ENCODE measurements around the gene RALGPS1. TPM values are rescaled to one million over a fixed set of nuclear protein-coding genes. Genes with fewer than 3 reads are reported as not detected.

RALGPS1 gene
- total RNA-seq, 1 experiment from 2014 or later, result 6.4 TPM

DNA sequence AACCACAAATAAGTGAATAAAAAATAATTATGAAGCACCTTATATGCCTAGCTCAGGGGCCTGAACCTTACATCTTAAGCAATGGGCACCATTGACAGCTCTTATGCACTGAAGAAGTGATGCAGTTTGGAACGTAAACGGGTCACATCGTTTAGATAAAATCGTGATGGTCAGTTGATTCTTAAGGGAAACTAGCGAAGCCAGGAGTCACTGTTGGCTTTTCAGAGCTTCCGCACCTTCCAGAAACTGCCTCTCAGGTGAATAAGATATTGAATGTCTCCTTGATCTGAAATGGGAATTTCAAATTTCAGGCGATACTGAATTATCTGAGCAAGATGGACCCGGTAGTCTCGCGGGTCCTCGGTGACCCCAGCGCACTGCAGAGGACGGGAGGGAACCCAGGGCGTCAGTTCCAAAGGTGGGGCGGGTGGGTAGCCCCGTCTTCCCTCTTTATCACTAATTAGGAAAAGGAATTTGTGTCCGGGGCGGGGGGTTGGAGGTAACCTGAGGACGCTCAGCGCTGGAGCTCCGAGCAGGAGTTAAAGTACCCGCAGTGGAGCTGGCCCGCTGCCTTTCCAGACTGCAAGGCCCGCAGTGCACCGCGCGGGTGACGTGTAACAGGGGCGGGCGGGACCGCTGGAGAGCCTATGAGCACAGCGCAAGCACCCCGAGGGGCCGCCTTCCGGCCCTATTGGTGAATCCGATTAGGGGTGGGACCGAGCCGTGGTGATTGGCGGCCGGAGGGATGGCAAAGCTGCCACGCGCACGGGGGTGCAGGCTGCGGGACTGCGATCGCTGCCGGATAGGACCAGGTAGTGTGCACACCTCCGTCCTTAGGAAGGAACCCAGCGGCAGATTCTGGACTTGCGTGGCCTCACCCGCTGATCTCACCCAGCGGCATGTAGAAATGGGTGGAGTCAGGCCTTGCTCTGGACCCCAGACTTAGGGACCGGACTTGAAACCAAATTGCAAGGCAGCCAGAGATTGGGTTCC is 330.3 kb downstream of the RALGPS1 start:
- H3K4me3 ChIP-seq (ENCODE audit: insufficient read depth, low read depth, low read length), result peak overlapping the region; percentile 76
- DNase-seq, result peak; percentile 96

DNA sequence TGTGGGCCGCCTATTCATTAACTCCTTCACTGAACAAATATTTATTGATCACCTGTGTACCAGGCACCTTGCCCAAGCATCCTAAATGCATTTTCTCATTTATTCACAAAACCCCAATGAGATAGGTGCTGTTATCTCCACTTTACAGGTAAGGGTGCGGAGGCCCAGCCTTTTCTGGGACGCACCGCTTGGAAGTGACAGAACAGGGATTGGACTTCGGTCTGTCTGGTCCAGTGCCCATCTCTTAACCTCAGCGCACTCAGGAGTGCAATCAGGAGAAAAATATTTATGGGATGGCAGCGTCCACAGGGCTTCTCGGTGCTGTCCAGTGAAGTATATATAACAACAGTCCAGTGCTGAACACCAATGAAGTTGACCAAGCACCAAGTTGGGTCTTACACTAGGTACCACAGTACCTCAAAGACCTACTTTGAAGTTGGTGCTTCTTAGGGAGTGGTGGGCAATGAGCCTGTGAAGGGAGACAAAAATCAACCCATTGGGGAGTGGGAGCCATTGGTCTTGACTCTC is 331.1 kb downstream of the RALGPS1 start:
- H3K27me3 ChIP-seq (ENCODE audit: control insufficient read depth, insufficient read depth, low read length), result no peaks in the 10 kb centered on the region
- no peaks in the 10 kb centered on the region for H3K36me3 ChIP-seq (replicated peaks; ENCODE audit: control insufficient read depth, insufficient read depth, low read length)
- no peak for DNase-seq
- H3K4me3 ChIP-seq (ENCODE audit: insufficient read depth, low read depth, low read length), result peak overlapping the region; percentile 76

More for the DNA sequence above, 330.3 kb downstream of the RALGPS1 start:
- Histone ChIP-seq H3K27me3 (ENCODE audit: control insufficient read depth, insufficient read depth, low read length) (no peaks in the 10 kb centered on the region), H3K36me3 (replicated peaks; ENCODE audit: control insufficient read depth, insufficient read depth, low read length) (no peaks in the 10 kb centered on the region)

DNA sequence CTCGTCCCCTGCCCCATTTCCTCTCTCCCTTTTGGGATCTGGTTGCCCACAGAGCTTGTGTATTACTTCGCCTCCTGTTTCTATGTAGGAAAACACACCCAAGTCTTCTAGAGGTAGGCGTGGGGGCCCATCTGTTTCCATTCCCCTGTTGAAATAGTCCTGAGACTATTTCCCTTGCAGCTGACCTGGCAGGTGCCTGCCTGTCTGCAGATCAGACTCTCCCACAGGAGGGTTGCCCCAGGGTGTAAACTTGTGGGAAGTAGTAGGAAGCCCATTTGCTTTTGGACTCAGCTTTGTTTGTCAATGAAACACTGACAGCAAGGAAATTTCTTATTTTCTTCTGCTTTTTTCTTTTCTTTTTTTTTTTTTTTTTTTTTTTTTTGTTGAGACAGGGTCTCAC is 333.7 kb downstream of the RALGPS1 start:
- no peak overlapping the region for H3K4me3 ChIP-seq (ENCODE audit: insufficient read depth, low read depth, low read length)
- DNase-seq, result no peak
- no peaks in the 10 kb centered on the region for H3K36me3 ChIP-seq (replicated peaks; ENCODE audit: control insufficient read depth, insufficient read depth, low read length)
- H3K27me3 ChIP-seq (ENCODE audit: control insufficient read depth, insufficient read depth, low read length), result no peaks in the 10 kb centered on the region

DNA sequence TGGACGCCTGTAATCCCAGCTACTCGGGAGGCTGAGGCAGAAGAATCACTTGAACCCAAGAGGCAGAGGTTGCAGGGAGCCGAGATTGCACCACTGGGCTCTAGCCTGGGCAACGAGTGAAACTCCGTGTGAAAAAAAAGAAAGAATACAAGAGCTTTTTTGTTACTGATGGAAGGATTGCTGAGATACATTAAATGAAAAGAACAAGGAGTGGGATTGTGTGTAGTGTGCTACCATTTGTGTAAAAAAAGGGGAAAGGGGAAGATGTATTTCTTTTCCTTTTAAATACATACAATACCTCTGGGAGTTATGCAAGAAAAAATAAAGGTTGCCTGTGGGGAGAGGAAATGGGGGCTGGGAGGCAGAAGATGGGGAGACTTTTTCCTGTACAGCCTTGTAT is 335.3 kb downstream of the RALGPS1 start:
- Histone ChIP-seq H3K4me3 (ENCODE audit: insufficient read depth, low read depth, low read length) (no peak overlapping the region), H3K27me3 (ENCODE audit: control insufficient read depth, insufficient read depth, low read length) (no peaks in the 10 kb centered on the region), H3K36me3 (replicated peaks; ENCODE audit: control insufficient read depth, insufficient read depth, low read length) (no peaks in the 10 kb centered on the region)
- no peak for DNase-seq

DNA sequence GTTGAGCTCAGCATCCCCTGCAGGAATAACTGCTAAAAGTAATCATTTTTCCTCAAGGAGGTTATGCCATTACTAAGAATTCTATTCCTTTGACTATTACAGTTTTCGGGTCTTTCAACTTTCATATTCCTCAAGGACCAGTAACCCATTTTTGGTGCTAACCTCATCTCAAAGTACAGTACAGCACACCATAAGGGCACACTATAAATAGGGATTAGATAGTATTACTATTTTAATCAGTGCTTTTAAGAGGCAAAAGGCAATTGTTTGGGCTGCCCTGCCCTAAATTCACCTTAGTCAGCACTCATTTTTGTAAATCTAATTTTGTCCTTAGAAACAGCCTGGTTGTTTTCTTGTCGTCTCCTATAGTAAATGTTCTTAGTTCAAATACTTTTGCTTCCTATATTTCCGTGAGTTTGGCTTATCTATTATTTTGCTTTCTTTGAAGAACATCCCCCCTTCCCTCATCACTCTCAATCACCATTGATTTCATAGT is 336.4 kb downstream of the RALGPS1 start:
- H3K4me3 ChIP-seq (ENCODE audit: insufficient read depth, low read depth, low read length), result no peak overlapping the region
- H3K36me3 ChIP-seq (replicated peaks; ENCODE audit: control insufficient read depth, insufficient read depth, low read length), result no peaks in the 10 kb centered on the region
- H3K27me3 ChIP-seq (ENCODE audit: control insufficient read depth, insufficient read depth, low read length), result no peaks in the 10 kb centered on the region
- DNase-seq, result no peak

DNA sequence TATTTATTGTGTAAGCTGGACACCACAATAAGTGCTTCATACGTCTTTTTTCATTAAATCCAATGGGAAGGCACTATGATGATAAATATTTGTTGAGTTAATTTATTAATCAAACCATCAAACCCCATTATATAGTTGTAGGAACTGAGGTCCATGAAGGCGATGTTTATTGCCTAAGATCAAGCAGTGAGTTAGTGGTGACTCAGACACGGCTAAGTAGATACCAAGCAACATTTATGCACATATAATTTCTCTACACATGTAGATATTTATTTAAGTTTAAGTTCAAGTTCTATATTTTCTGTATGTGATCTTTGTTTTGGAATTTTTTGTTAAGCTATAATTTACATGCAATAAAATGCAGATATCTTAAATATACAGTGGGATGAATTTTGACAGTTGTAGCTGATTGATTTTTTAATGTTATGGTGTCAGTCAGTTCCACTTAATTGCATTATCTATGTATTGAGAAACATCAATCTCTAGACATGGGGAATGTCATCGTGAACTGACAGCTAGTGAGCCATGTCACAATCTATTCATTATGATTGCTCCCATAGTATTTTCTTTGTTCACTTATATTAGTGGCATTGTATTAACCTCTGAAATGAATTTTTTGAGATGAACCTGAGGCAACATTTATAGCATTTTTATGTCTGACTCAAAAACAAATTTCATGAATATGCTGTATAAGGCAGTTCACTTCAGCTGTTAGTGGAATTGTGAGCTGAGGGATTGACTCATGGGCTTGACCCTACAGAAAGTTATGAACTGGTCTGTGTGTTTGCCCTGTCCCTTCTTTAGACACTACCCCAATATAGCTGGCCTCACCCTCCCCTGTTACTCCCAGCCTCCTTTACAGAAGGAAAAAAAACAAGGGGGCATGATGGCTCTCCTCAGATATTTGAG is 338.1 kb downstream of the RALGPS1 start:
- Histone ChIP-seq H3K4me3 (ENCODE audit: insufficient read depth, low read depth, low read length) (no peak overlapping the region), H3K27me3 (ENCODE audit: control insufficient read depth, insufficient read depth, low read length) (no peaks in the 10 kb centered on the region), H3K36me3 (replicated peaks; ENCODE audit: control insufficient read depth, insufficient read depth, low read length) (no peaks in the 10 kb centered on the region)
- no peak for DNase-seq

DNA sequence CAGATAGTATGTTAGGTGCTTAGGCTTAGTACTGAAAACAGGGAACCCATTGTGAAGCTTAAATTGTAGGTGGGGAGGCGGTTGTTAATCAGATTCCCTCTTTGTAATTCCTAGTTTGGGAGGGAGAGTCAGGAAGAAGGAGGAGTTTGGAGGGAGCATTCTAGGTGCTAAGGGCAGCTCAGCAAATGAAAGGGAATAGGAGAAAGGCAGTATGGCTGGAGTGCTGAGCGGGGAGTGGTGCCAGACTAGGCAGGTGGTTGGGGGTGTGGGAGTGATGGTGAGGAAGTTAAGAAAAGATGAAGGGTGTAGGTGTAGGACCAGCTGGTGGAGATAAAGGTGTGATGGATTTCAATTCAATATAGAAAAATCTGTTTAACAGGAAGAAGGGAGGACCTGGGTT is 338.9 kb downstream of the RALGPS1 start:
- peak; percentile 38 for DNase-seq
- H3K4me3 ChIP-seq (ENCODE audit: insufficient read depth, low read depth, low read length), result no peak overlapping the region
- H3K36me3 ChIP-seq (replicated peaks; ENCODE audit: control insufficient read depth, insufficient read depth, low read length), result no peaks in the 10 kb centered on the region
- H3K27me3 ChIP-seq (ENCODE audit: control insufficient read depth, insufficient read depth, low read length), result no peaks in the 10 kb centered on the region

DNA sequence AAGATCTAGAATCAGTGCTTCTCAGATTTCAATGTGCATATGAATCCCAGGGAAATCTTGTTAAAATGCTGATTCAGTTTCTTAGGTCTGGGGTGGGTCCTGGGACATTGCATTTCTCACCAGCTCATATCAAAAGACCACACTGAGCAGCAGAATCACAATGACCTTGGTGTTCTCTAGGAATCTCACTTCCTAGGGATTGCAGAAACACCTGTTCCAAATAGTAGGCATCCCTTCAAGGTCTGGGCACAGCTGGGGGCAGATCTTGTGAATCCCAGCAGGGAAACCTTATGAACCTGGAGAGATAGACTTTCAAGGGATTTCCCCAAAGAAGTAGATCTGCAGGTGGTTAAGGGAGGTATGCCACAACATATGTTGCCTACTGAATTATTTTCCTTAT is 341.1 kb downstream of the RALGPS1 start:
- Histone ChIP-seq H3K36me3 (replicated peaks; ENCODE audit: control insufficient read depth, insufficient read depth, low read length) (no peaks in the 10 kb centered on the region), H3K27me3 (ENCODE audit: control insufficient read depth, insufficient read depth, low read length) (no peaks in the 10 kb centered on the region), H3K4me3 (ENCODE audit: insufficient read depth, low read depth, low read length) (no peak overlapping the region)
- no peak for DNase-seq

DNA sequence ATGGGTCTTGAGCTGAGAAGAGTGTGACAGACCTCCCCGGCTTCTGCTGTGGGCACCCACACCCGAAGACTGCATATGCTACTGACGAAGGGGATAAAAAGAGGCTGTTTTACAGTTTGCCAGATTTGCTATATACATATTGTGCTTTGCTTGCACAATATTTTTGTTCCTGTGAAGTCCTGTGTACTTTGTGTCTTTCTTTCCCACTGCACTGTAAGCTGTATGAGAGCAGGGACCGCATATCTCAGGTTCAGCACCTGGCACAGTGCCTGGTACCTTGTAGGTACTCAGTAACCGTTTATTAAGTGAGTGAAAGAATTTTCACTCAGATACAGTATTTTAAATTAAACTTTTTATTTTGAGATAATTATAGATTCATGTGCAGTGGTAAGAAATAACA is 341.7 kb downstream of the RALGPS1 start:
- Histone ChIP-seq H3K4me3 (ENCODE audit: insufficient read depth, low read depth, low read length) (no peak overlapping the region), H3K36me3 (replicated peaks; ENCODE audit: control insufficient read depth, insufficient read depth, low read length) (no peaks in the 10 kb centered on the region), H3K27me3 (ENCODE audit: control insufficient read depth, insufficient read depth, low read length) (no peaks in the 10 kb centered on the region)
- DNase-seq, result no peak

DNA sequence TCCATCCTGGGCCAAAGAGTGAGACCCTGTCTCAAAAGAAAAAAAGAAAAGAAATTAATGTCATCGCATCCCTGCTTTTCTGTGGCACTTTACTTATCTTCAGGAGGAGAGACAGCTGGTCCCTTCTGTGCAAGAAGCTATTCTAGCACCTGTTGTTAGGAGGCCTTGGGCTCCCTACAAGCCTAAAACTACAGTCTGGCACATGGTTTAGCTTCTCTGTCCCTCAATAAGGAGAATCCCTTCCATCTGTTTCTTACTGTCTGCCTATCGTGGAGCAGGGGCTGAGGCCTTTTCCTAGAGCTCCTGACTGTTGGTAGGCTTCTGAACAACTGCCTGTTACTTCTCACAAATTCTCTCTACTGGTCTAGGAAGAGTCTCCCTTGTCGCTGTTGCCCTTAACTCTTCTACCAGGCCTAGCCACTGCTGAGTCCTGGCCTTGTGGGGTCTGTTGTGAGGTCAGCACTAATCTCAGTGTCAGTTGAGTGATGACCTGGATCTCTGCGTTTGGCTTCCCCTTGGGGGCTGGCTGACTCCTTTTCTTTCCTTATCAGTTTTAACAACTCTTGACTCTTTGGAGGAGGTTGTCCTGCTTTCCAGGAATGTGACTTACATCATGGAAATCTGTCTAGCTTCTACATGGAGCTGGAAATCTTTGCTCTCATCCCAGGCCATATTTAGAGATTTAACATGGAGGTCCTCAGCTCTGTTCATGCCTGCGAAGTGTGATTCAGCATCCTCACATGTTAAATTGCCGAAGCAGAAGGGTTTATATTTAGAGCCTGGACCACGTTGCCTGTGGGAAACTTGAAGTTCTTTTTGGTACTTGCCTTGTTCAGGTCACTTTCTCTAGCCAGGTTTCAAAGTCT is 344.3 kb downstream of the RALGPS1 start:
- DNase-seq, result no peak
- H3K27me3 ChIP-seq (ENCODE audit: control insufficient read depth, insufficient read depth, low read length), result no peaks in the 10 kb centered on the region
- no peak overlapping the region for H3K4me3 ChIP-seq (ENCODE audit: insufficient read depth, low read depth, low read length)
- no peaks in the 10 kb centered on the region for H3K36me3 ChIP-seq (replicated peaks; ENCODE audit: control insufficient read depth, insufficient read depth, low read length)

DNA sequence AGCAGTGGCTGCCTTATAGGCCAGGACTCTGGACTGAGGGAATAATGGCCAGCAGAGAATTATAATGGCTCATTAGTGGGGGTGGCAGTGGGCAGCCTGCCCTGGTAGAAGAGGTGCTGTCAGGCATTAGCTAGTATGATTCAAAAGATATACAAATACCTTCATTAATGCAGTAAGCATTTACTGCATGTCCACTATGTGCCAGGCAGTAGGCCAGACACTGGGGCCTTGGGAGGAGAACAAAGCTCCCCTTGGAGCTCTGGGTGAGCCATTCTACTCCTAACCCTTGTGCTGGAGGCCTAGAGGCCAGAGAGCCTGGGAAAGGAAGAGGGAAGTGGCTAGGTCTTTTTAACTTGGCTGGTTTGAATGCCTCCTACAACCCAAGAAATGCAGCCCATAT is 348.0 kb downstream of the RALGPS1 start:
- Histone ChIP-seq H3K36me3 (replicated peaks; ENCODE audit: control insufficient read depth, insufficient read depth, low read length) (no peaks in the 10 kb centered on the region), H3K4me3 (ENCODE audit: insufficient read depth, low read depth, low read length) (no peak overlapping the region), H3K27me3 (ENCODE audit: control insufficient read depth, insufficient read depth, low read length) (no peaks in the 10 kb centered on the region)
- no peak for DNase-seq

DNA sequence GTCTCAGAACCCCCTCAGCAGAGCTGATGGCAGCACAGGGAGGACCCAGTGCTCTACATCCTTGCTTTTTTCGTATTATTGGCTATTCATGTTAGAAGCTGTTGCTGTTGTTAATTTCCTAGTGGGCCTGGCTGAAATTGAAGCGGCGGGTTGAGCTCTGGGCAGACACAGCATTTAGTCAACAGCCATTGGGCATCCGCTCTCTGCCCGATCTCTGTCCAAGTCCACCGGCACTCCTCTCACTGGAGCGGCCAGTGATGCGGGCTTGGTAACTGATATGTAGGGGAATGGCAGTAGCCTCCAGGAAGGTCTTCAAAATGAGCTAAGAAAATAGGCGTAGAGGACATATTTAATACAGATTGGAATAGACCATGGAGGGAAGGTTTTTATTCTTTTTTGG is 348.7 kb downstream of the RALGPS1 start:
- Histone ChIP-seq H3K36me3 (replicated peaks; ENCODE audit: control insufficient read depth, insufficient read depth, low read length) (no peaks in the 10 kb centered on the region), H3K4me3 (ENCODE audit: insufficient read depth, low read depth, low read length) (no peak overlapping the region), H3K27me3 (ENCODE audit: control insufficient read depth, insufficient read depth, low read length) (no peaks in the 10 kb centered on the region)
- no peak for DNase-seq

DNA sequence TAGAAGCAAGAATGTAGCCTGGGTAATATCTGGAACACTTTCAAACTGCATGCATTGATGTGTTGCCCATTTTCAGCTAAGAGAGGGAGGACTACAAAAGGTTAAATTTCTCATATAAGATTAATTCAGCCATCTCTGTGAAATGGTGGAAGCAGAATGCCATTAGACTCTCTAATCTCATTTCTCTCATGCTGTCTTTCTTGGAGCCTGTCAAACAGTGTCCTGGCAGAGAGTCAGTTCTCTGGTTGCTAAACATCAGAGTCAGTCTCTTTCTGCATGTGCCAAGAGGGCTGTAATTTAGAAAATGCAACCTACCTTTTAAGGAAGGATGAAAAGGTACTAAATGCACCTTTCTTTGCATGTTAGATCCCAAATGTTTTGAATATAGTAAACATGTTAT is 349.1 kb downstream of the RALGPS1 start:
- DNase-seq, result no peak
- Histone ChIP-seq H3K36me3 (replicated peaks; ENCODE audit: control insufficient read depth, insufficient read depth, low read length) (no peaks in the 10 kb centered on the region), H3K4me3 (ENCODE audit: insufficient read depth, low read depth, low read length) (no peak overlapping the region), H3K27me3 (ENCODE audit: control insufficient read depth, insufficient read depth, low read length) (no peaks in the 10 kb centered on the region)

Data from H7 (cell line).